BE2C (cell line): ENCODE data around the gene CAMSAP1.

ENCODE experiments used
- DNase-seq: peaks from one replicate; pipeline ENCODE4 v3.0.0-alpha.2; 2020
- H3K27me3 ChIP-seq: fragments of 250-450 bp; sonication (Bioruptor Pico); 2 replicates; pipeline ENCODE4 v1.5.1; 2020; ENCODE audit warnings: mild to moderate bottlenecking
- H3K36me3 ChIP-seq: fragments of 250-450 bp; sonication (Bioruptor Pico); 2 replicates; pipeline ENCODE4 v1.5.1; 2020; ENCODE audit warnings: mild to moderate bottlenecking
- H3K4me1 ChIP-seq: fragments of 250-450 bp; sonication (Bioruptor Pico); 2 replicates; pipeline ENCODE4 v1.5.1; 2020
- H3K4me3 ChIP-seq: 2 replicates; pipeline ENCODE4 v1.5.1; 2011; ENCODE audit warnings: low read depth, low read length
- H3K9me3 ChIP-seq: fragments of 250-450 bp; sonication (Bioruptor Pico); 2 replicates; pipeline ENCODE4 v1.5.1; 2020
- TF ChIP-seq, protein P1 (sequence below): IDR thresholded peaks from 2 replicates; pipeline ENCODE4 v1.5.1; 2012; ENCODE audit warnings: mild to moderate bottlenecking, low read depth, low read length

CAMSAP1 gene

DNA sequence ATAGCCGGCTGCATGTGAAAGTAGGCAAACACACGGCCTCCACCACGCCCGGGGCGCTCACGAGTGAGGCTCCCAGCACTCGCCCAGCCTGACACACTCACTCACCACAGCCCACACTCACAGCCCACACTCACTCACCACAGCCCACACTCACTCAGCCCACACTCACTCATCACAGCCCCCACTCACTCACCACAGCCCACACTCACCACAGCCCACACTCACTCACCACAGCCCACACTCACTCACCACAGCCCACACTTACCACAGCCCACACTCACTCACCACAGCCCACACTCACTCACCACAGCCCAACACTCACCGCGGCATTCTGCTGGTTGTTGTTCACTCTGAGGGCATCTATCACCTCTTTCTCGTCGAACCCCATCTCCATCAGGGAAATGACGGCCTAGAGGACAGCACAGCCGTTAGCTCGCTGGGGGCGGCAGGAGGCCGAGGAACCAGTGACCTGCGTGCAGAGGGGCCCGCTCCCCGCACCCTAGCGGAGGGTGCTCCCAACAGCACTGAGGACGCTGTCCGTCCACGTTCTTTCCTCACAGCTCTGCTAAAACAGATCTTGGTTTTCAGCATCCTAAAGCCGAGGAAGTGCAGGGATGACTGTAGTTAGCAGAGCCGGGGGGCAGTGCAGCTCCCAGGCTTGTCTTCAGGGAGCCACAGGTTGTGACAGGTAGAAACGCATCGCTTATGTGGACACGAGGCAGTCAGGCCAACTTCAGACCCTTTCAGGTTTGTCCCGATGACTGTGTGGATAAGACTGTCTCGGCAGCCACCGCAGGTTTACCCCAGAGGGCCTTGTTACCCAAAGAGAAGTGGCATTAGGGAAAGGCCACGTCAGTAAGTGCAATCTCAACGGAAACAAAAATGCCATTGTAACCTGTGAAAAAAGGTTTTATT, 32.3 kb upstream of the CAMSAP1 start:
- Histone ChIP-seq H3K36me3 (peaks cover 68% of the 10 kb centered on the region), H3K9me3 (no peaks in the 10 kb centered on the region; the same call in 1 of the 2 replicates), H3K4me3 (no peak overlapping the region), H3K27me3 (no peaks in the 10 kb centered on the region), H3K4me1 (no peaks in the 10 kb centered on the region)
- TF ChIP-seq, protein P1, sequence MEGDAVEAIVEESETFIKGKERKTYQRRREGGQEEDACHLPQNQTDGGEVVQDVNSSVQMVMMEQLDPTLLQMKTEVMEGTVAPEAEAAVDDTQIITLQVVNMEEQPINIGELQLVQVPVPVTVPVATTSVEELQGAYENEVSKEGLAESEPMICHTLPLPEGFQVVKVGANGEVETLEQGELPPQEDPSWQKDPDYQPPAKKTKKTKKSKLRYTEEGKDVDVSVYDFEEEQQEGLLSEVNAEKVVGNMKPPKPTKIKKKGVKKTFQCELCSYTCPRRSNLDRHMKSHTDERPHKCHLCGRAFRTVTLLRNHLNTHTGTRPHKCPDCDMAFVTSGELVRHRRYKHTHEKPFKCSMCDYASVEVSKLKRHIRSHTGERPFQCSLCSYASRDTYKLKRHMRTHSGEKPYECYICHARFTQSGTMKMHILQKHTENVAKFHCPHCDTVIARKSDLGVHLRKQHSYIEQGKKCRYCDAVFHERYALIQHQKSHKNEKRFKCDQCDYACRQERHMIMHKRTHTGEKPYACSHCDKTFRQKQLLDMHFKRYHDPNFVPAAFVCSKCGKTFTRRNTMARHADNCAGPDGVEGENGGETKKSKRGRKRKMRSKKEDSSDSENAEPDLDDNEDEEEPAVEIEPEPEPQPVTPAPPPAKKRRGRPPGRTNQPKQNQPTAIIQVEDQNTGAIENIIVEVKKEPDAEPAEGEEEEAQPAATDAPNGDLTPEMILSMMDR: no peak
- DNase-seq: no peak

DNA sequence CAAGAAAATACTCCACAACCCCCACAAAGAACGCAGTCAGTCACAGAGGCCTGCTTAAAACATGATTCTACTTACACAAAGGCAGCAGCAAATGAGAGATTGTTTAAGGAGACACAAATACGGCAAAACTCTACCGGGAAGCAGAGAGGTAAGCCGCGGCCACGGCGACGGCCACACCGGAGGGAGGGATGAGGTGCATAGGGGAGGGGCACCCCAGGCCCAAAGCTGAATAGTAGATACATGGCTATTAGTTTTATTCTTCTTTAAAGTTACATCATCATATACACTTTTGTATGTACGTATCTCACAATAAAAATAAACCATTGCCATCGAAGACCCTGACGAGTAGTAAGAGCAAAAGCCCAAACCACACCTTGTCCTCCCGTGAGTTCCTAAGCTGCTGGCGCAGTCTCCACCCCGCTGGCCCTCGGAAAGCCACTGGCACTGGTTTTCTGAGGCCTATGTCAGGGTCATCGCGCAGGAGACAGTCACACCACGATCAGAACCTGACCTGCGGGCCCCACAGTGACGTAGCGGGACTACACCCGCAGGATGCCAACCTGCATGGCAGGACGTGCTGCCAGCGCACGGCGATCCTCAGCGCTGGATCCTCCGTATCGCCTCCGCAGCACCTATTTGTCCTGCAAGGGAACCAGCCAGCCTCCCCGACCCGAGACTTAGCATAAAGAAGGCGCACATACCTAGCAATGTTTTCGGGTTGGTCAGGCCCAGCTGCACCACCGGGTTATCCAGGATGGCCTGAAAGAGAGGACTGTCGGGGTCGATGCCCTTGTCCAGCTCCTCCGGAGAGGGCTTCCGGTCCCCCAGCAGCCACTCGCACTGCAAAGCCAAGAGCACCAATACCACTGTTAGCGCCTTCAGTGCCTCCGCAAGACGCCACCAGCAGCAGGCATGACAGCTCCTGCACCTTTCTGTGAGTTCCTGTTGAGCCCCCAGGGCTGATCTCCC, 30.5 kb upstream of the CAMSAP1 start:
- peaks cover 63% of the 10 kb centered on the region for H3K36me3 ChIP-seq
- TF ChIP-seq, protein P1: no peak
- H3K4me1 ChIP-seq: no peaks in the 10 kb centered on the region
- no peaks in the 10 kb centered on the region for H3K27me3 ChIP-seq
- no peak overlapping the region for H3K4me3 ChIP-seq
- DNase-seq: no peak
- no peaks in the 10 kb centered on the region; the same call in 1 of the 2 replicates for H3K9me3 ChIP-seq

GRCh38 chr9:135933114-135933513, 25.8 kb upstream of the CAMSAP1 start:
- no peaks in the 10 kb centered on the region; the same call in 1 of the 2 replicates for H3K9me3 ChIP-seq
- TF ChIP-seq, protein P1: no peak
- peaks cover 49% of the 10 kb centered on the region for H3K36me3 ChIP-seq

DNA sequence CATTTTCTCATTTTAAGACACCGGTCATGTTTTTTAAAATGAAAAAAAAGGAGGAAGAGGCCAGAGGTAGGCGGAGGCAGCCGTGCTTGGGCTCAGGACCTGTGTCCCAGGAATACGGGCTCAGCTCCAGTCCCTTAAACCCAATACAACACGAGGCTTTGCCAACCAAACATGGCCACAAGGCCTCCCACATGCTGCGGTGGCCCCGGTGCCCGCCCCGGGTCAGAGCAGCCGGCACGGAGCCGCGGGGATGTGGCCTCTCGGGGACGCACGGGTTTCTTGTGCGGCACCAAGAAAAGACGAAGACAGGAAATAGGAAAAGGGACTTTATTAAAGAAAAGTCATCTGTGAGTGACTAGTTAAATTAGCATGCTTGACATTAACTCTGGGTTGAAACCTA, 25.3 kb upstream of the CAMSAP1 start:
- Histone ChIP-seq H3K4me1 (no peaks in the 10 kb centered on the region), H3K4me3 (no peak overlapping the region), H3K27me3 (no peaks in the 10 kb centered on the region), H3K36me3 (peaks cover 44% of the 10 kb centered on the region), H3K9me3 (no peaks in the 10 kb centered on the region; the same call in 1 of the 2 replicates)
- no peak for DNase-seq
- TF ChIP-seq, protein P1: no peak

More at GRCh38 chr9:135933114-135933513, 25.8 kb upstream of the CAMSAP1 start:
- Histone ChIP-seq H3K4me3 (no peak overlapping the region), H3K27me3 (no peaks in the 10 kb centered on the region), H3K4me1 (no peaks in the 10 kb centered on the region)
- DNase-seq: no peak

- no peaks in the 10 kb centered on the region for H3K27me3 ChIP-seq
- TF ChIP-seq, protein P1: no peak
- DNase-seq: no peak
- H3K9me3 ChIP-seq: no peaks in the 10 kb centered on the region; the same call in 1 of the 2 replicates
- H3K4me3 ChIP-seq: no peak overlapping the region
- peaks cover 34% of the 10 kb centered on the region for H3K36me3 ChIP-seq
- H3K4me1 ChIP-seq: no peaks in the 10 kb centered on the region
These were observed 24.0 kb upstream of the CAMSAP1 start for GRCh38 chr9:135931349-135931820.
